OCI-LY1 (cell line): ENCODE results near the gene CHRDL1.

Experiments
- H2AFZ ChIP-seq: fragments of 200-600 bp; sonication (generic), shearing (Covaris generic); 2 replicates; pipeline ENCODE4 v1.6.0; 2014; ENCODE audit warnings: antibody characterized with exemption, mild to moderate bottlenecking, low read length
- H3F3A ChIP-seq: fragments of 200-600 bp; sonication (generic), shearing (Covaris generic); 2 replicates; pipeline ENCODE4 v1.6.0; 2014; ENCODE audit warnings: mild to moderate bottlenecking, antibody characterized with exemption, low read length, moderate library complexity; ENCODE audit not compliant: insufficient read depth
- H3K27ac ChIP-seq: fragments of 200-600 bp; sonication (generic); 2 replicates; pipeline ENCODE4 v1.5.1; 2014; ENCODE audit warnings: low read length, mixed run types, mild to moderate bottlenecking, low read depth; ENCODE audit not compliant: poor library complexity, severe bottlenecking
- H3K27me3 ChIP-seq: fragments of 200-600 bp; sonication (generic); 2 replicates; pipeline ENCODE4 v1.6.0; 2014; ENCODE audit warnings: antibody characterized with exemption, mild to moderate bottlenecking, low read length, moderate library complexity; ENCODE audit not compliant: insufficient read depth
- H3K36me3 ChIP-seq: fragments of 200-600 bp; sonication (generic); 2 replicates; pipeline ENCODE4 v1.6.1; 2014; ENCODE audit warnings: mild to moderate bottlenecking, antibody characterized with exemption, low read length, moderate library complexity, mixed read lengths; ENCODE audit not compliant: insufficient read depth
- H3K4me1 ChIP-seq: fragments of 200-600 bp; sonication (generic); 2 replicates; pipeline ENCODE4 v1.5.1; 2014; ENCODE audit warnings: mild to moderate bottlenecking, low read length, moderate library complexity; ENCODE audit not compliant: insufficient read depth, severe bottlenecking
- H3K4me2 ChIP-seq: fragments of 200-600 bp; sonication (generic), shearing (Covaris generic); 2 replicates; pipeline ENCODE4 v1.6.1; 2014; ENCODE audit warnings: low read length
- H3K4me3 ChIP-seq: fragments of 200-600 bp; sonication (generic); 2 replicates; pipeline ENCODE4 v1.5.1; 2014; ENCODE audit warnings: low read length, low read depth, mild to moderate bottlenecking, mixed read lengths; ENCODE audit not compliant: poor library complexity, severe bottlenecking
- H3K79me2 ChIP-seq: fragments of 200-600 bp; shearing (Covaris generic); 2 replicates; pipeline ENCODE4 v1.6.1; 2016; ENCODE audit warnings: mixed run types, low read length, mixed read lengths; ENCODE audit not compliant: insufficient read depth
- H3K9ac ChIP-seq: fragments of 200-600 bp; sonication (generic), shearing (Covaris generic); 2 replicates; pipeline ENCODE4 v1.6.1; 2014; ENCODE audit warnings: mild to moderate bottlenecking, low read length, mixed read lengths
- H3K9me2 ChIP-seq: fragments of 200-600 bp; sonication (generic), shearing (Covaris generic); 2 replicates; pipeline ENCODE4 v1.6.1; 2014; ENCODE audit warnings: low read depth, mild to moderate bottlenecking, low read length, mixed read lengths
- H3K9me3 ChIP-seq: fragments of 200-600 bp; shearing (Covaris generic); 2 replicates; pipeline ENCODE4 v1.6.1; 2014; ENCODE audit warnings: low read length, mixed read lengths
- H4K20me1 ChIP-seq: fragments of 200-600 bp; sonication (generic), shearing (Covaris generic); 2 replicates; pipeline ENCODE4 v1.6.0; 2016; ENCODE audit warnings: mild to moderate bottlenecking, low read length; ENCODE audit not compliant: insufficient read depth
- EZH2 ChIP-seq: fragments of 200-600 bp; sonication (generic), shearing (Covaris generic); IDR thresholded peaks from 2 replicates; pipeline ENCODE4 v1.8.0; 2017; ENCODE audit warnings: borderline replicate concordance, mixed run types, mild to moderate bottlenecking, antibody characterized with exemption, low read length, moderate library complexity, mixed read lengths
- TF ChIP-seq, protein P1 (sequence below): fragments of 200-600 bp; sonication (generic), shearing (Covaris generic); IDR thresholded peaks from 2 replicates; pipeline ENCODE4 v1.5.1; 2017; ENCODE audit warnings: mild to moderate bottlenecking, antibody characterized with exemption, low read length, moderate library complexity, mixed read lengths

Gene CHRDL1

DNA sequence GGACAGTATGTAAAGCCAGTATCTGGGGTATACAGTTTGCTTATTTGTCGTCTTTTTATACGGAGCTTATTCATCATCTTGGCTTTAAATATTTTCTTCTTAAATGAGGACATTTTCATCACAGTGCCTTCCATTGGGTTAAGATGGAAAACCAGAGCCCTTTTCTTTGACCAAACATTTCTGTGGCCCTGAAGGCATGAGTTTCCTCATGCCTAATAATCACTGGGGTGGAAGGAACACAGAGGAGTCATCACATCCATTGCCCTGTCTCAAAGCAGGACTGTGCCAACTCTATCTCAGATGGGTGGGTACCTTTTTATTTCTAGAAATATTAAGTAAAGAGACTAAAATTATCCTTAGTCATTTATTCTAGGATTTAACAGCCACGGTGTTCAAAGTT lies 40.0 kb downstream of the CHRDL1 start:
- Histone ChIP-seq H3K4me2 (no peak overlapping the region), H3K79me2 (no peaks in the 10 kb centered on the region), H3K27ac (no peak overlapping the region), H3K9me3 (no peaks in the 10 kb centered on the region), H2AFZ (no peak overlapping the region), H3K9me2 (no peaks in the 10 kb centered on the region), H4K20me1 (no peaks in the 10 kb centered on the region), H3F3A (no peaks in the 10 kb centered on the region), H3K36me3 (no peaks in the 10 kb centered on the region), H3K9ac (no peak overlapping the region), H3K4me3 (no peak overlapping the region), H3K4me1 (no peaks in the 10 kb centered on the region), H3K27me3 (no peaks in the 10 kb centered on the region)
- no peak for TF ChIP-seq EZH2
- TF ChIP-seq, protein P1, sequence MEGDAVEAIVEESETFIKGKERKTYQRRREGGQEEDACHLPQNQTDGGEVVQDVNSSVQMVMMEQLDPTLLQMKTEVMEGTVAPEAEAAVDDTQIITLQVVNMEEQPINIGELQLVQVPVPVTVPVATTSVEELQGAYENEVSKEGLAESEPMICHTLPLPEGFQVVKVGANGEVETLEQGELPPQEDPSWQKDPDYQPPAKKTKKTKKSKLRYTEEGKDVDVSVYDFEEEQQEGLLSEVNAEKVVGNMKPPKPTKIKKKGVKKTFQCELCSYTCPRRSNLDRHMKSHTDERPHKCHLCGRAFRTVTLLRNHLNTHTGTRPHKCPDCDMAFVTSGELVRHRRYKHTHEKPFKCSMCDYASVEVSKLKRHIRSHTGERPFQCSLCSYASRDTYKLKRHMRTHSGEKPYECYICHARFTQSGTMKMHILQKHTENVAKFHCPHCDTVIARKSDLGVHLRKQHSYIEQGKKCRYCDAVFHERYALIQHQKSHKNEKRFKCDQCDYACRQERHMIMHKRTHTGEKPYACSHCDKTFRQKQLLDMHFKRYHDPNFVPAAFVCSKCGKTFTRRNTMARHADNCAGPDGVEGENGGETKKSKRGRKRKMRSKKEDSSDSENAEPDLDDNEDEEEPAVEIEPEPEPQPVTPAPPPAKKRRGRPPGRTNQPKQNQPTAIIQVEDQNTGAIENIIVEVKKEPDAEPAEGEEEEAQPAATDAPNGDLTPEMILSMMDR, result no peak

- Histone ChIP-seq H2AFZ (no peak overlapping the region), H3K4me3 (no peak overlapping the region), H3K4me2 (no peak overlapping the region), H3F3A (no peaks in the 10 kb centered on the region), H3K27me3 (no peaks in the 10 kb centered on the region), H4K20me1 (no peaks in the 10 kb centered on the region), H3K27ac (no peak overlapping the region), H3K9me3 (no peaks in the 10 kb centered on the region), H3K79me2 (no peaks in the 10 kb centered on the region), H3K9me2 (no peaks in the 10 kb centered on the region), H3K4me1 (no peaks in the 10 kb centered on the region), H3K36me3 (no peaks in the 10 kb centered on the region), H3K9ac (no peak overlapping the region)
- no peak for TF ChIP-seq EZH2
- TF ChIP-seq, protein P1, result no peak
These were observed 40.6 kb downstream of the CHRDL1 start for GRCh38 chrX:110755061-110755460.

DNA sequence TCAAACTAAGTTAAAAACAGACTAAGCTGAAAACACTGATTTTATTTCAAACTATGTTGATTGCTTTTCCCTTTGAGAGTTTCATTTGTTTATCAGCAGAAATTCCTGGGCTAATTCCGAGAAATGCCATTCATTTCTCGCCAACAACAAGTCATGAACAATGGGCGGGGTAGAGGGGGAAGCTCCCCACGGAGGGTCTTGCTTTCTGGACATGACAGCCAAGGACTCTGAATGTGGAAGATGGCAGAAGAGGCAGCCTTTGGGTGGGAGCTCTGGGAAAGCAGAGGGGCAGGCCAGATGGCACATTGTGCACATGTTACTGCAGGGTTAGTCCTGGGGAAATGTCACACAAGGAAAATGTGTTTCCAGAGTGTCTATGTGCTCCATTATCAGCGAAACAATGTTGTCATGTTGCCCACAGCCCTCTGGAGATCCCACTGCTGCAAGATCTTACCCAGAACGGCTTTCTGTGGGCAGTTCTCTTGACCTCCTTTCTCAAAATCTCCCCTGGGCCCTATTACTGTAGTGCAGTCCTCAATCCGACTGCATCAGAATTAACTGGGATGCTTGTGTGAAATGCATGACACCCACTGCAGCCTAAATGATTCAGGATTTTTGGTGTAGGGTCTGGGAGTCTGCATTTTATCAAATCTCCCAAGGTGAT lies 45.0 kb downstream of the CHRDL1 start:
- no peaks in the 10 kb centered on the region for H4K20me1 ChIP-seq
- H3K9me2 ChIP-seq, result no peaks in the 10 kb centered on the region
- no peak overlapping the region for H3K9ac ChIP-seq
- no peak overlapping the region for H3K27ac ChIP-seq
- no peaks in the 10 kb centered on the region for H3K27me3 ChIP-seq
- no peaks in the 10 kb centered on the region for H3K4me1 ChIP-seq
- no peak overlapping the region for H3K4me2 ChIP-seq
- H3K4me3 ChIP-seq, result no peak overlapping the region
- no peaks in the 10 kb centered on the region for H3K36me3 ChIP-seq
- no peak for TF ChIP-seq EZH2
- TF ChIP-seq, protein P1, result no peak
- H2AFZ ChIP-seq, result no peak overlapping the region
- no peaks in the 10 kb centered on the region for H3F3A ChIP-seq
- H3K9me3 ChIP-seq, result no peaks in the 10 kb centered on the region
- no peaks in the 10 kb centered on the region for H3K79me2 ChIP-seq
